Medulla oblongata (tissue), 1 donor: Measurements from ENCODE around the gene RSBN1L.

Experiments
- DNase-seq: peaks from one replicate; pipeline ENCODE4 v3.0.0-alpha.2; 2015; ENCODE audit errors: extremely low spot score

RSBN1L gene

GRCh38 chr7:77729574-77730348 lies 33.5 kb downstream of the RSBN1L start:
- DNase-seq, result no peak

- DNase-seq, result no peak
Observed at GRCh38 chr7:77731716-77732115, 35.5 kb downstream of the RSBN1L start.

GRCh38 chr7:77734659-77735421 lies 38.6 kb downstream of the RSBN1L start:
- no peak for DNase-seq

- no peak for DNase-seq
Observed at GRCh38 chr7:77735457-77735856, 39.2 kb downstream of the RSBN1L start.

GRCh38 chr7:77736991-77737390 lies 40.7 kb downstream of the RSBN1L start:
- no peak for DNase-seq

- DNase-seq, result no peak
Observed at GRCh38 chr7:77738382-77738781, 42.1 kb downstream of the RSBN1L start.

GRCh38 chr7:77738871-77739270 lies 42.6 kb downstream of the RSBN1L start:
- DNase-seq, result no peak

- DNase-seq, result no peak
Observed at GRCh38 chr7:77740257-77740656, 44.0 kb downstream of the RSBN1L start.

- DNase-seq, result no peak
Observed at GRCh38 chr7:77743518-77743917, 47.3 kb downstream of the RSBN1L start.

- DNase-seq, result no peak
Observed at GRCh38 chr7:77745746-77746145, 49.5 kb downstream of the RSBN1L start.

- DNase-seq, result no peak
Observed at GRCh38 chr7:77746164-77746823, 50.0 kb downstream of the RSBN1L start.

GRCh38 chr7:77746824-77747165 lies 50.5 kb downstream of the RSBN1L start:
- DNase-seq, result no peak

GRCh38 chr7:77747178-77747577 lies 50.9 kb downstream of the RSBN1L start:
- no peak for DNase-seq

- DNase-seq, result no peak
Observed at GRCh38 chr7:77747718-77748117, 51.5 kb downstream of the RSBN1L start.

- peak; percentile 38 for DNase-seq
Observed at GRCh38 chr7:77752016-77752415, 55.8 kb downstream of the RSBN1L start.

GRCh38 chr7:77753173-77753572 lies 56.9 kb downstream of the RSBN1L start:
- DNase-seq, result no peak

GRCh38 chr7:77757589-77757988 lies 61.3 kb downstream of the RSBN1L start:
- DNase-seq, result no peak

- DNase-seq, result peak; percentile 89
Observed at GRCh38 chr7:77759294-77759889, 63.1 kb downstream of the RSBN1L start.

- DNase-seq, result no peak
Observed at GRCh38 chr7:77760809-77761453, 64.7 kb downstream of the RSBN1L start.

- DNase-seq, result no peak
Observed at GRCh38 chr7:77765481-77765880, 69.2 kb downstream of the RSBN1L start.

GRCh38 chr7:77765906-77766800 lies 69.9 kb downstream of the RSBN1L start:
- DNase-seq, result no peak
